Endometrial microvascular endothelial cells (primary cell): ENCODE measurements around the gene GRM8. TPM values are rescaled to one million over a fixed set of nuclear protein-coding genes. Genes with fewer than 3 reads are reported as not detected.

Experiments
- in situ Hi-C: cut with HindIII; loops from 2 replicates; pipeline ENCODE4 v1.10.0; 2017; ENCODE audit warnings: low sequenced_read_pairs, low pct_unique_long_range_greater_than_20kb; ENCODE audit errors: inconsistent ontology term
- total RNA-seq: library from RNA; depleted of rRNA; stranded (reverse); fragments of >200 nt; gene quantifications from one replicate; pipeline ENCODE4 v1.2.3, GENCODE V29; 2015; ENCODE audit errors: inconsistent ontology term

Gene GRM8
- total RNA-seq, 1 donor from 2014 or later: not detected

GRCh38 chr7:127239814-127240213, 12.9 kb downstream of the GRM8 start:
- in situ Hi-C loops: no loop called here

GRCh38 chr7:127233630-127234029, 19.1 kb downstream of the GRM8 start:
- in situ Hi-C loops: no loop called here

DNA sequence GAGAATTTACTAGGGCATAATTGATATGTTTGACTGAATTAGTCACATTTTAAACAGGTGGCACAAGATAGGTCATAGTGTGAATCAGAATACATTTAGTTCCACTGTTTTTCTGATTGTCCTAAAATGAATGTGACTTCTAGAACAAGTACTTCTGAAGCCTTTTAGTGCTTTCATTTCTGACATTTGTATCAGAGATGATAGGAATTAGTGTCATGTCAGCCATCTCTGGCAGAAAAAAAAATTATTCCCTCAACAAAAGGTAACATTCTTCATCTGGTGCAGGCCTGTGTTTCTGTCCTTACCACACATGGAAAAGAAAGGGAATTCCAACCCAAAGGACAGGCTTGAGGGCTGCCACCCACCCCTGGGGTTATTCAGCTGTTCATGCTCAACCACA, 21.3 kb downstream of the GRM8 start:
- in situ Hi-C loops: no loop called here

DNA sequence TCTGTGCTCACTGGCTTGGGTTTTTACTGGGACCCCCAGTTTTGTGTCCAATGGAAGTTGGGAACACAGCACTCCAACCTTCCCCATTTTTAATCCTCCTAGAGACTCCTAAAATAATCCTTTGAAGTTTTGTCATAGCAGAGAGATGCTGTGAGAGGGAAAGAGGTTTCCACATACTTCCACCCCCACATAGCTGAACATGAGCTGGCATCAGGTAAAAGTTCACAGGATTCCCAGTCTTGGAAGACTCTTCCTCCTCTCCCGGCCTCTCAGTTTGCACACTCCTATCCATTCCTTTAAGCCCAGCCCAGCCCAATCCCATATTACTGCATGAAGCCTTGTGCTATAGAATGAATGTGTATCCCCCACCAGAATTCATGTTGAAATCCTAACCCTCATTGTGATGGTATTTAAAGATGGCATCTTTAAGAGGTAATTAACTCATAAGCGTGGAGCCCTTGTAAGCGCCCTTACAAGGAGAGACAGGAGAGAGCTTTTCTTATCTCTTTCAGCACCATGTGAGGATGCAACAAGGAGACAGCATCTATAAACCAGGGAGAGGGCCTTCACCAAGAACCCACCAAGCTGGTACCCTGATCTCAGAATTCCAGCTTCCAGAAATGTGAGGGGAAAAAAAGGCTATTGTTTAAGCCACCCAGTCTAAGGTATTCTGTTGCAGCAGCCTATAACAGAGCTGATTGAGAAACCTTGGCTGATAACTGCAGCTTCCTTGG, 22.4 kb downstream of the GRM8 start:
- in situ Hi-C loops: no loop called here

DNA sequence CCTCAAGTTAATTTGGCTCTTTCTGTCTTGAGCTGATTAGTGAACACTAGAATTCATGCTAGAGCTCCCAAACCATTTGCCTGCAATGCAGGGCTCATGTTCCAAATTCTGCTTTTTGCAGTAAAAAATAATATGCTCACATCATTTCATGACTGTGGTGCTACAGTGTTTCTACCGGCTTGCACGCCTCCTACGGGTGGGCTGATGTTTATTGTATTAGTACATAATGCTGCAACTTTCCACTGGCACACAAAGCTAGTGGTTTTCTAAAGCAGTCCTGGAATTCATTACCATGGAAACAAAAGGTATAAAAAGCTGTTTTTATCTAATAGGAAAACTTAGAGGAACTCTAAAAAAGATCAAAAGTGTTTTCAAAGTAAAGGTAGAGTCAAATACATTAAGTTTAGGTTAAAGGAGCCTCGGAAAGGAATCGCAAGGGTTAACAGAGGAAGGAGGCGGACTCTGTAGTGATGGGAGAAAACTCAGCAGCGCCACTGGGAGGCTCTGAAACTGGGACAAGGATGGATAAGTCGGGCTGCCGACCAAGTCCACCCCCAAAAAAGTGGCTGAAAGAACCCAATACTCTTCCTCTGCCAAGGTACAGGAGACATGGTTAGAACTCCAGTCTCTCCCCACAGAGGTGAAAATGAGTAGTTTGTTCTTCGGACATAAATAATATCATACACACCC, 25.9 kb downstream of the GRM8 start:
- in situ Hi-C loops: no loop called here

DNA sequence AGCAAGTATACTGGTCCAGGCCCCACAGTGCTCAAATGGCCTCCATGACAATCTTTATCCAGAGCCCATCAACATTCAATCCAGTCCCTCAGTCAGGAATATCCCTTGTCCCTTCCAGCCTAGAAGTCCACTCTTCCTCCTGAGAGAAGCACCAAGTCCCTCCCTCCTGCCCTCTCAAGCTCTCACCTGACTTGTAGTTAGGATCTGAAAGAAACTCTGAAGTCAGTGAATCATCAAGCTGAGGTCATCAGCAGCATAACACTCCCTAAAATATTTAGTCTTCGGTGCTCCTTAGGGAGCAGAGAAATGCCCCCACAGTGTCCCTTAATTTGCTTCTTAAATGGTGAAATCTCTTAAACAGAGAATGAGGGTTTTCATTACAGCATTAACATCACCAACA, 31.0 kb downstream of the GRM8 start:
- in situ Hi-C loops: no loop called here

GRCh38 chr7:127214956-127215718, 37.6 kb downstream of the GRM8 start:
- in situ Hi-C loops: no loop called here

- in situ Hi-C loops: no loop called here
Observed at GRCh38 chr7:127209886-127210285, 42.9 kb downstream of the GRM8 start.

DNA sequence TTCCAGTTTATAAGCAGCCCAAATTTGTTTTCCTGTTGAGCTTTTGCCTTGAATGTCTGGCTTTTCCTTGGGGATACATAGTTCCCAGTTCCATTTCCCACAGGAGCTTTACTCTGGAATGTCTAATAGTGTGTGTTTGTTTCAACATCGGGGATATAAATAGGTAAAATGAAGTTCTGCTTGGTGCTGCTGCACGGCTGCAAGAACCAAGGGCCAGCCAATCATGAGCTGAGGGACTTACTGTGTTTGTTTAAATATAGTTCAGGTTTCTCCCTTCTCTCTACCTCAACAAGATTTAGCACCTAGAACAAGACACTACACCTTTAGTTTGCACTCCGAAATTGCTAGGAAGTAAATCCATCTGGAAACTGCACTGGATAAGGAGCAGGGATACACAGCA, 43.9 kb downstream of the GRM8 start:
- in situ Hi-C loops: no loop called here

DNA sequence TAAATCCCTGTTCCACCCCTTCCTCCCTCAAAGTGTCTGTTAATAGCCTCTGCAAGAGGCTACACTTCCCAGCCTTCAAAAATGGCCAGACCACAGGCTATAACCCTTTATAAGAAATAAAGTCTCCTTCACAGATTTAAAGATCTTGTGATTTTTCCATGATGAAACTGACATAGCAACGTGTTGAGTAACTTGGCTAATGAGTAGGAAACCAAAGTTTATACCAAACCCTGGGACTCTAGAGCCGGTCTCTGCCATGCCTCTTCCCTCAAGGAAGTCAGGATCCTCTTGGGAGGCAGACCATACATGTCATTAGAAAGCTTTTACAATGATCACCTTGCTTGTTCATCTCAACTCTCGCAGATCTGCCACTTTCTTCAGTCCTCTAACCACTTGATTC, 44.4 kb downstream of the GRM8 start:
- in situ Hi-C loops: no loop called here

GRCh38 chr7:127207806-127208205, 44.9 kb downstream of the GRM8 start:
- in situ Hi-C loops: no loop called here

DNA sequence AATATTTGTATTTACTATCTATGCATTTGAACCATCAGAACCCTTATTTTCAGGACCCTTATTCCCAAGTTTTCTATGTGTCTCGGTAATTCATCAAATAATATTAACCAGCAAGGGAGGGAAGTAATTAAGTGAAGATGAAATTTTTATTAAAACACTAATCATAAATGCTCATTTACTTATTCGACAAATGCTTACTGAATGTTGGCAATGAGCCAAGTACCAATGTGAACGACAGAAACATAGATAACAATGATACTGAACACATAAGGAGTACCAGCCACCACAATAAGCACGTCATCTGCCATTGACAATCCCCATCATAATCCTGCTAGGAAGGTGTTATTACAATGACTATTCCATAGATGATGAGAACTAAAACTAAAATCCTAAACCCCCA, 45.5 kb downstream of the GRM8 start:
- in situ Hi-C loops: no loop called here

DNA sequence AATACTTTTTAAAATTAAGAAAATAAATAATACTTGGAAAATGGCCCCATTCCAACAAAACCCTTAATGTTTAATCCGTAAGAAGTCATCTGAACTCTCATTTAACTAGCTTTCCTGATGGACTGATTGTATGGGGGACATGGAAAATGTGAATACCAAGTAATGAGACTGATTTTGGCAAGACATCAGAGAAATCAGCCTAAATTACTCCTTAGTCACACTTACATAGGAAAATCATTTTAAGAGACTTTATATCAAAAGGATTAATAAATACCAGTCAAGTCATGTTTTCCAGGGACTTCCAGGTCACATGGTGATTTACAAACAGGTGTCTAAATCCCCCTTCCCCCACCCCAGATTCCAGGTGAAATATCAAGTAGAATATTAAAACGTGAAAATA, 58.2 kb downstream of the GRM8 start:
- in situ Hi-C loops: no loop called here

GRCh38 chr7:127189886-127190285, 62.9 kb downstream of the GRM8 start:
- in situ Hi-C loops: no loop called here

DNA sequence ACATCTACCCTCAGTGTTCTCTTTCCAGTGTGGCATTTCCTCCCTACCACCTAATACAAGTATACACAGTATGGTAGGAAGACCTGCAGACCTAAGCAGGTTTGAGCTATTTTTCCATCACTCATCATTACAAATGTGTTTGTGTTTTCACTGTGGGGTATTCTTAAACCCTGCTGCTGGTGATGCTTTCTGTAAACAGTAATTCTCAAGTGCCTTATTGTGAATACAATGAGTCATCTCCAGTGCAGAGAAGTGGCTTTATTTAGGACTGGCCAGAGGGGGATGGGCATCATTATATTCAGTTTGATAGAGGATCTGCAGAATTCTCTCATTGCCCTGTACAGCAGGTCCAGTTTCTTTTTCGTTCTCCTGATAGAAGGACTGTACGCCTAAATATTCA, 63.7 kb downstream of the GRM8 start:
- in situ Hi-C loops: no loop called here

DNA sequence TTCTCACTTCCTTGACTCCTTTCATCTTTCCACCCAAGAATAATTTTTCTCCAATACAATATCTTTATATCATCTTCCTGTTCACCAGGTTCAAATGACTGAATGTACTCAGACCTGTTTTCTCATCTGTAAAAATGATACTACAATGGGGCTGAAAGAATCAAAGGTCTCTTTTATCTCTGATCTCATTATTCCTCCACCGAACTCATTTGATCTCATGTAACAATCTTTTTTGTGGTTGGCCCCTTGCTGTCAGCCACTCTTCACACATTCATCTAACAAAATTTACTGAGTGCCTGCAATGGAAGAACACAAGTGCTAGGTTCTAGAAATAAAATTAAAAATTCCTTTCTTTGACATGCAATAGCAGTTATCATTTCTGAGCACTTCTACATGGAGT, 65.0 kb downstream of the GRM8 start:
- in situ Hi-C loops: no loop called here

DNA sequence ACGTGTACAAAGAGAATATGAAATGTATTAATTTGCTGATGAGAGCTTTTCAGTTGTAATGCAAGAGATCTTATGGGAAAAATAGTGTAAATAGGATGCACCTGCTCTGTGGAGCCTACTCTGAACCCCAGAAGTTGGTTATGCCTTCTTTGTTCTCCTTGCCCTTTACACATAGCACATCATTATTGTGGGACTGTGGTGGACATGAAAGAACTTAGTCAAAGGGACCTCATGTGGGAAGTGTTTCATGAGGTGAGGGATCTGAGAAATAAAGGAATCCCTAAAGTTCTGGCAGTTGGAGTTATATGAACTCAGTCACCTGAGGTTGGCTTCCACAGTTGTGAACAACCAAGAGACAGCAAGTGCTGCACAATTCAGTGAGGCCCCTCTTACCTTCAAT, 66.1 kb downstream of the GRM8 start:
- in situ Hi-C loops: no loop called here

DNA sequence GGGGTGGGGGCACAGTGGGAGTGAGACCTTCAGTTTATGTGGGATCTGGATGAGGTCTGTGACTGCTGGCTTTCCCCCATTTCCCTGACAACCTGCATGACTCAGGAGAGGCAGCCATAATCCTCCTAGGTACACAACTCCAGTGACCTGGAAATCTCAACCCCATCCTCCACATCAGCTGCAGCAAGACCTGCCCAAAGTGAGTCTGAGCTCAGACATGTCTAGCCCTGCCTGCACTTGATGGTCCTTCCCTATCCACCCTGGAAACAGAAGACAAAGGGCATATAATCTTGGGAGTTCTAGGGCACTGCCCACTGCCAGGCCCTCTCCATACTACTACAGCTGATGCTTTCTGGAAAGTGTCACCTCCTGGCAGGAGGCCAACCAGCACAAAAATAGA, 75.6 kb downstream of the GRM8 start:
- in situ Hi-C loops: no loop called here

- in situ Hi-C loops: no loop called here
Observed at GRCh38 chr7:127162366-127162765, 90.4 kb downstream of the GRM8 start.

GRCh38 chr7:127158659-127159058, 94.1 kb downstream of the GRM8 start:
- in situ Hi-C loops: no loop called here
